T-helper 22 cell (primary cell): ENCODE measurements around the gene MCM7.

ENCODE experiments used
- DNase-seq: peaks from one replicate; pipeline ENCODE4 v3.0.0-alpha.2; 2020; ENCODE audit warnings: low read depth

MCM7 gene

GRCh38 chr7:100122568-100122967 is 21.4 kb upstream of the MCM7 start:
- no peak for DNase-seq

- no peak for DNase-seq
Observed at GRCh38 chr7:100122067-100122466, 20.9 kb upstream of the MCM7 start.

GRCh38 chr7:100120733-100121036 is 19.5 kb upstream of the MCM7 start:
- DNase-seq: no peak

- DNase-seq: peak; percentile 59
Observed at GRCh38 chr7:100119970-100120732, 19.0 kb upstream of the MCM7 start.

GRCh38 chr7:100119072-100119969 is 18.1 kb upstream of the MCM7 start, which contains the start of the genes CNPY4 and TAF6:
Gene CNPY4, plus strand, starts transcription at chr7:100119634. Its CDS starts 111 bp downstream, at chr7:100119745.
Gene TAF6, minus strand, starts transcription at chr7:100119358. Its CDS starts 5,149 bp downstream, at chr7:100114209.
- DNase-seq: peak; percentile 92

- no peak for DNase-seq
Observed at GRCh38 chr7:100118388-100119071, 17.3 kb upstream of the MCM7 start.

GRCh38 chr7:100115026-100115425 is 13.8 kb upstream of the MCM7 start:
- DNase-seq: no peak

GRCh38 chr7:100111914-100112313 is 10.7 kb upstream of the MCM7 start:
- DNase-seq: no peak

GRCh38 chr7:100111156-100111555 is 10.0 kb upstream of the MCM7 start:
- no peak for DNase-seq

- no peak for DNase-seq
Observed at GRCh38 chr7:100109521-100110163, 8.4 kb upstream of the MCM7 start.

- no peak for DNase-seq
Observed at GRCh38 chr7:100107890-100108289, 6.7 kb upstream of the MCM7 start.

GRCh38 chr7:100107125-100107737 is 6.0 kb upstream of the MCM7 start:
- DNase-seq: no peak

GRCh38 chr7:100106633-100107032 is 5.4 kb upstream of the MCM7 start:
- no peak for DNase-seq

- DNase-seq: no peak
Observed at GRCh38 chr7:100105534-100105933, 4.3 kb upstream of the MCM7 start.

GRCh38 chr7:100102950-100103840 is 2.0 kb upstream of the MCM7 start:
- no peak for DNase-seq

- peak; percentile 79 for DNase-seq
Observed at GRCh38 chr7:100100420-100101015, 679 bp downstream of the MCM7 start.

- DNase-seq: no peak
Observed at GRCh38 chr7:100099452-100099851, 1.7 kb downstream of the MCM7 start.

- DNase-seq: no peak
Observed at GRCh38 chr7:100098913-100099312, 2.3 kb downstream of the MCM7 start.

- DNase-seq: no peak
Observed at GRCh38 chr7:100095704-100096103, 5.5 kb downstream of the MCM7 start.

- DNase-seq: no peak
Observed at GRCh38 chr7:100095289-100095688, 5.9 kb downstream of the MCM7 start.
